ENCODE measurements around the gene EGLN1.
"Not testable (repeated sequence)": the region's sequence is repeated elsewhere in the genome, so short reads cannot be mapped to it uniquely, and the experiment has no call there.

The EGLN1 gene

DNA sequence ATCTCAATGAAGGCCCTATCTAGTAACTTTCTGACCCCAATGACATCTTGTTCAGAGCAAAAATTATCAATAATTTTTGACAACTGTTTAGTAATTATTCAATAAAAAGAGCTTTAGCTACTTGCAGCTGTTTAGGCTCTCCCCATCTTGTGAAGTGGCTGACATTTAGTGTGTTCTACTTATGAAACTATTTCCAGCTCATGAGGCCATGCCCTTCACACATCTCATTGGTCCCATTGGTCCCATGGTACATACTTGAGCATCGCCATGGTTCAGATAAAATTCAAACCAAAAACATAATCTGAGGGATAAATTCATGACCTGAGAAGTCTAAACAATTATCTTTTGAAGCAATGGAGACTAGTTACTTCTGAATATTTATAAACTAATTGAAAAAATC, 59.8 kb downstream of the EGLN1 start:
- no peak for DNase-seq (ENCODE audit: low read depth)

- DNase-seq (ENCODE audit: low read depth), result peak; percentile 83
Measured at GRCh38 chr1:231359113-231359512, 63.0 kb downstream of the EGLN1 start.

- DNase-seq (ENCODE audit: low read depth), result peak; percentile 77
Measured at GRCh38 chr1:231357831-231358354, 64.2 kb downstream of the EGLN1 start.

- no peak for DNase-seq (ENCODE audit: low read depth)
Measured at GRCh38 chr1:231357187-231357772, 64.8 kb downstream of the EGLN1 start.

DNA sequence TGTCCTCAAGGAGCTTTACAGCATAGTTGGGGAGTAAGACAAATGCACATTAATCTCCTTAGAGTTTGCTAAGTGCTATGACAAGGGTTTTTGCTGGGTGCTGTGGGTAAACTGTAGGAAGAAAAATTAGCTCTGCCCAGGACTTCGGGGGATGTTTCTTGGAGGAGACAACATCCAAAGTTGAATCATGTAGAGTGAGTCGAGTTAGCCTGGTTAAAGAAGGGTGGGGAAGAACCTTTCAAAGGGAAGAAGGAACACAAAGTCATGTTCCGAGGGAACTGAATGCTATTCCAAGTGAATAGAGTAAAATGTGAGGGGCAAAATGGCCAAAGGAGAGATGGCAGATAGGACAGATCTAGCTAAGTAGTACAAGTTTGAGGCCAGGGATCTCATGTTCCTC, 66.9 kb downstream of the EGLN1 start:
- DNase-seq (ENCODE audit: low read depth), result no peak

DNA sequence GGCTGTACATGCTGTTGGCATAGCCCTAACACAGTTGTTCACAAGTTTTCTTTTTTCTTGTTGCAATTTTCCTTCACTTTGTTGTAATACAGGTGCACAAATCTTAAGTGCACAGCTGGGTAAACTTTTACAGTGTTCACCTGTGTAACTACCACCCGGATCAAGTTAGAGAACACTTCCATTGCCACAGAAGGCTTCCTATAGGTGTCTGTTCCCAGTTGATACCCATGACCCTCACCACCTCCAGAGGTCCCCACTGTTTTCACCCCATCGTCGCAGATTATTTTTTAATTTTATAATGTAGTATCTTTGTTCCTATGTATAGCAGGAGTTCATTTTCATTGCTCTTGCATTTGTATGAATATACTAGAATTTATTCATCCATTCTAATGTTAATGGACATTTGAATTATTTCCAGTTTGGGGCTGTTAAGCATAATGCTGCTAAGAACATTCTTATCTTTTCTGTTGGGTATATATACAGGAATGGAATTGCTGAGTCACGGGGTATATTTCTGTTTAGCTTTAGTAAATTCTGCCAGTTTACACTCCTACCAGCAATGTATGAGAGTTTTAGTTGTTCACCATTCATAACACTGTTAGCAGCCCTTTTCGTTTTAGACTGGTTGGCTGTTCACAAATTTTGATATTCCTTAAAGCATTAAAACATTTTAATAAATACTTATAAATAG, 67.6 kb downstream of the EGLN1 start:
- DNase-seq (ENCODE audit: low read depth), result no peak

DNA sequence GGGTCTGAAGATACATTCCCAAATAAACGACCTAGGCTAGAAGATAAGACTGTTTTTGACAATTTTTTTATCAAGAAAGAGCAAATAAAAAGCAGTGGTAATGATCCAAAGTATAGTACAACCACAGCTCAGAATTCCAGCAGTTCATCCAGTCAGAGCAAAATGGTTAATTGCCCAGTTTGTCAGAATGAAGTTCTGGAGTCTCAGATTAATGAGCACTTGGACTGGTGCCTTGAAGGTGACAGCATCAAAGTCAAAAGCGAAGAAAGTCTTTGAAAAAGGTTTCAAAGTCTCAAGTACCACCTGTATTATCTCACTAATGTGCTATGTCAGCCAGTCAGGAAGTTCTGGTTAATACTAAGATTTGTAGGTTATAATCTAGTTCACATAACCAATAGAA, 69.0 kb downstream of the EGLN1 start:
- DNase-seq (ENCODE audit: low read depth), result no peak

GRCh38 chr1:231351816-231352215, 70.3 kb downstream of the EGLN1 start:
- no peak for DNase-seq (ENCODE audit: low read depth)

DNA sequence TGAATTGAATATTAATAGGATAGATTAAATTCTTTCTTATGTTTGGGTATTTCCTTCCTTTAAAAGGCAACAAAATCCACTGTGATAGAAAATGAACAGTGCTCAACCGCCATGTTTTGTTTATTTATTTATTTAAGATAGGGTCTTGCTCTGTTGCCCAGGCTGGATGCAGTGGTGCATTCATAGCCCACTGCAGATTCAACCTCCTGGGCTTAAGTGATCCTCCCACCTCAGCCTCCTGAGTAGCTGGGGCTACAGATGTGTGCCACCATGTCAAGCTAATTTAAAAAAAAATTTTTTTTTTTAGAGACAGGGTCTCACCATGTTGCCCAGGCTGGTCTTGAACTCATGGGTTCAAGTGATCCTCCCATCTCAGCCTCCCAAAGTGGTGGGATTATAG, 73.2 kb downstream of the EGLN1 start:
- DNase-seq (ENCODE audit: low read depth), result not testable (repeated sequence)

GRCh38 chr1:231348442-231348841, 73.6 kb downstream of the EGLN1 start:
- no peak for DNase-seq (ENCODE audit: low read depth)

- no peak for DNase-seq (ENCODE audit: low read depth)
Measured at GRCh38 chr1:231347961-231348360, 74.1 kb downstream of the EGLN1 start.

- no peak for DNase-seq (ENCODE audit: low read depth)
Measured at GRCh38 chr1:231340328-231341013, 81.6 kb downstream of the EGLN1 start.

DNA sequence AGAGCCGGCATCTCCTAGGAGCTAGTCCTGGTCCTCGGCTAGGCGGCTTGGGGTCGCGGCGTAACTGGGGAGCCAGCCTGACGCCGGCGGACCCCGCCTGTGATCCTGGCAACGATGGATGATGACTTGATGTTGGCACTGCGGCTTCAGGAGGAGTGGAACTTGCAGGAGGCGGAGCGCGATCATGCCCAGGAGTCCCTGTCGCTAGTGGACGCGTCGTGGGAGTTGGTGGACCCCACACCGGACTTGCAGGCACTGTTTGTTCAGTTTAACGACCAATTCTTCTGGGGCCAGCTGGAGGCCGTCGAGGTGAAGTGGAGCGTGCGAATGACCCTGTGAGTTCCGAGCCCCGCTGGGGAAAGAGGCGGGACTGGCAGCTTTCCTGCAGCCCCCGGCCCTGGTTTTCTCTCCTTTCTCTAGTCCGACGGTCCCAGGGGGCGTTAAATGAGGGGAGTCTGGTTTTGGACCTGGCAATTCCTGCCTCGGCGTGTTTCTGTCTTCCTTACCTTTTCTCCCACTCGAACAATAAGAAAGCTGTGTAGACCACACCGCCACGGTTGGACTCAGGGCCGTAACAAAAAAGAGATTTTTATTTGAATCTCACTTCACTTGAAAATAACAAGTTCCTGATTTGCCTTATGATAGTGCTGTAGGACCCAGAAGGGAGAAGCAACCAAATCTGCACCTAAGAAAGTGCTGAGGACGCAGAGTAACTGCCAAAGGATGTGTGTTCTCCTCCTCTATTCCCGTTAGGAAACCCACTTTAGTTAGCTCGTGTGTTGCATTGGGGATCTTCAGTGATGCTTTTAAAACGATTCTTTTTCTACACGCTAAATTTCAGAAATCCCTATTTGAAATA, 83.6 kb downstream of the EGLN1 start, which contains the start of gene SPRTN:
Gene SPRTN (plus strand): TSS at position 24 of the 859 bp plus-strand sequence. CDS start 91 bp downstream, at position 115.
- peak; percentile 25 for DNase-seq (ENCODE audit: low read depth)

DNA sequence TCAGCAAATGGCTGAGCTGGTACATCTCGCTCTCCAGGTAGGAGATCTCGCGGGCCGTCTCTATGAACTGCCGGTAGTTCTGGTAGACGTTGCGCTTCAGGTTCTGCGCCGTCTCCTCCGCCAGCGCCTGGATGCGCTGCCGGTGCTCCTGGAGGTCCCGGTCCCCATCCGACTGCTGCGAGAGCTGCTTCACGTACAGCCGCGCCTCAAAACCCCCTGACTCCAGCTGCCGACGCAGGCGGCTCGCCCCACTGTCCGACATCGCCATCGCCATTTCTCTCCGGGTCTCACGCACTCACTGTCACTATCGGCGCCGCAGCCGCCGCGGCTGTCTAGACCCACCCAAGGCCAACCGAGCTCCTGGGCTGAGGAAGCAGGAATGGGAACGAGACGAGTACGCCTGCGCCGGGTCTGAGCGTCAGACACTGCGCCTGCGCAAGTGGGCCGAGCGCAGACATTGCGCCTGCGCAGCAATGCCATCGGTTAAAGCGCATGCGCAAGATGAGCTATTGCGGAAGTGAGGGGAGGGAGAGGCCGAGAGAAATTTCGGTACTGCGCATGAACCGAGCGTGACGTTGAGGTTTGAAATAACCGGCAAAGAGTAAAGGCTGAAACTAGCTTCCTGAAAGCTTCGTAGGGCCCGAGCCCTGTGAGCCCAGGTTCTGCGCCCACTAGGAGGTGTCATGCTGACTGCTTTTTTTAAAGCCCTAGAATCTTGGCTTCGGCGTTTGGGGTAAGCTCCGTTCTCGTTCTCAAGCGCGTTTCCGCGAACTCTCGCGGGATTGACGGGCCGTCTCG, 84.4 kb downstream of the EGLN1 start, which contains the start of gene EXOC8:
Gene EXOC8 (minus strand): TSS at position 381 of the 798 bp plus-strand sequence. CDS start 107 bp downstream, at position 274.
- DNase-seq (ENCODE audit: low read depth), result peak; percentile 97

DNA sequence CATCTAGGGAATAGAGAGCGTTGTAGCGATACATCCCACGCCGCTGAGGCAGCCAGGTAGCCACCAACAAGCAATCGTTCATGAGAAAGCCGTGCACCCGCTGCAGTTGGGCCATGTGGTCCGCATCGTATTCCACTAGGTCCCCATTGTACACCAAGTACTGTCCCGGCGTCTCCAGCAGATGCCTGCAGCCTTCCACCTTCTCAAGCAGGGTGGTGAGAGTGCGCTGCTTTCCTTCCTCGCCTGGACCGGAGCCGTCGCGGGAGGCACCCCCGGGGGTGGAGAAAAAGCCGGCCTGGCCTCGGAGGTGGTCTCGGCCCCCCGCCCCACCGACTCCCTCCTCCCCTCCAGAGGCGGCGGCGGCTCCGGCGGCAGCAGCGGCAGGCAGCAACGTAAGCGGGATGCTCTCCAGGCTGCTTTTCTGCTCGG, 85.0 kb downstream of the EGLN1 start:
- DNase-seq (ENCODE audit: low read depth), result no peak

GRCh38 chr1:231335663-231336602, 86.2 kb downstream of the EGLN1 start:
- no peak for DNase-seq (ENCODE audit: low read depth)

- no peak for DNase-seq (ENCODE audit: low read depth)
Measured at GRCh38 chr1:231334952-231335351, 87.1 kb downstream of the EGLN1 start.

GRCh38 chr1:231334079-231334666, 87.9 kb downstream of the EGLN1 start:
- DNase-seq (ENCODE audit: low read depth), result no peak

- DNase-seq (ENCODE audit: low read depth), result no peak
Measured at GRCh38 chr1:231332761-231333160, 89.3 kb downstream of the EGLN1 start.
